ENCODE results near the gene CPNE8. TPM values are rescaled to one million over a fixed set of nuclear protein-coding genes. Genes with fewer than 3 reads are reported as not detected.

The CPNE8 gene
- total and polyA plus RNA-seq, 2 of the 4 experiments (the other 2 are of a cell fraction) = not detected

DNA sequence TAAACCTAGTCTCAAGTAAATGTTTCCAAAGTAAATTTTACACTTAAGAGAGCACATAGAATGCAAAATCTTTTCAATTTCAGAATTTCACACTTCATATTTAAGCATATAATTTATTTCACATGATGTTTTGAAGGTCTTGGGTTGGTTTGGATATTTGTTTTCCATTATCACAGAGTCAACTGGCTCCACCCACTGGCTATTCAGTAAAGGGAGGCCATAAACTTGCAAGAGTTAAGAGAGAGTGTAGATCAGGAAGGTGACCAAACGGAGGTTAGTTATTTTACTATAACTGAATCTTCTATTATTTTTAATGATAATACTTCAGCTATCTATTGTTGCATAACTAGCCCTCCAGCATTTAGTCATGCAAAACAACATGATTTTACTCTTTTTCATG, 6.2 kb upstream of the CPNE8 start:
- Histone ChIP-seq H3K27me3 (ENCODE audit: control insufficient read depth, insufficient read depth, low read length) (no peaks in the 10 kb centered on the region), H3K4me1 (ENCODE audit: control insufficient read depth, insufficient read depth, low read length) (no peaks in the 10 kb centered on the region), H2AFZ (replicated peaks; ENCODE audit: low read length, poor library complexity) (no peak overlapping the region), H4K5ac (ENCODE audit: low read depth, low read length) (no peak overlapping the region), H3K9me1 (ENCODE audit: insufficient read depth, low read length) (no peaks in the 10 kb centered on the region), H4K8ac (ENCODE audit: low read depth in 2 of 2, low read length in 2 of 2) (no peak overlapping the region), H3K4ac (ENCODE audit: low read depth, low read length) (no peak overlapping the region), H2AK5ac (ENCODE audit: low read depth, low read length) (no peak overlapping the region), H3K27ac (ENCODE audit: insufficient read depth, low read length) (no peak overlapping the region), H3K9ac (ENCODE audit: low read depth, low read length) (no peak overlapping the region), H2BK5ac (ENCODE audit: low read depth, low read length, poor library complexity, severe bottlenecking) (no peak overlapping the region), H4K20me1 (ENCODE audit: insufficient read depth, low read length) (no peaks in the 10 kb centered on the region), H3K14ac (replicated peaks; ENCODE audit: low read depth, low read length) (no peak overlapping the region), H4K91ac (ENCODE audit: insufficient read depth, low read depth, low read length) (no peak overlapping the region), H3K36me3 (ENCODE audit: control insufficient read depth, insufficient read depth, low read length) (no peaks in the 10 kb centered on the region), H2AK9ac (replicated peaks; ENCODE audit: low read depth, low read length, poor library complexity) (no peak overlapping the region), H3K79me1 (ENCODE audit: low read depth in 1 of 2, low read length in 2 of 2) (no peaks in the 10 kb centered on the region), H3K9me3 (ENCODE audit: control insufficient read depth, insufficient read depth, low read length) (peaks cover 4% of the 10 kb centered on the region; the same call in 1 of the 2 replicates), H2BK120ac (ENCODE audit: low read depth, low read length) (no peak overlapping the region), H3K4me2 (ENCODE audit: low read depth, low read length) (no peak overlapping the region), H3K4me3 (ENCODE audit: insufficient read depth, low read depth, low read length) (no peak overlapping the region), H2BK20ac (ENCODE audit: low read depth, low read length) (no peak overlapping the region), H3K23ac (ENCODE audit: low read depth, low read length) (no peak overlapping the region), H3K18ac (ENCODE audit: low read depth, low read length) (no peak overlapping the region), H3K56ac (ENCODE audit: extremely low read depth, insufficient read depth, low read length) (no peak overlapping the region), H2BK15ac (ENCODE audit: low read depth, low read length) (no peak overlapping the region)
- dilution Hi-C loops (cut with HindIII; ENCODE audit: low sequenced_read_pairs, unreplicated experiment) = no loop called here
- BruUV-seq (replicated peaks) = no TSS peak
- in situ Hi-C loops (cut with MboI; ENCODE audit: low sequenced_read_pairs) = no loop called here
- intact Hi-C loops (cut with micrococcal nuclease) = no loop called here
- ChIA-PET POLR2A (ENCODE audit: unreplicated experiment) (no interaction called here), CTCF (no interaction called here)
- DNase-seq (no peak), ATAC-seq (ENCODE audit: low read depth) (no peak)
- TF ChIP-seq RFX5 (IDR thresholded peaks at IDR 0.05; ENCODE audit: low read depth, low read length) (no peak), MAFK (IDR thresholded peaks at IDR 0.05; ENCODE audit: low read depth, low read length) (no peak), MXI1 (IDR thresholded peaks at IDR 0.05; ENCODE audit: borderline replicate concordance, low read depth, low read length) (no peak), BHLHE40 (IDR thresholded peaks at IDR 0.05; ENCODE audit: low read depth, low read length) (no peak), MAZ (IDR thresholded peaks at IDR 0.05; ENCODE audit: borderline replicate concordance, low read depth, low read length) (no peak), RCOR1 (IDR thresholded peaks at IDR 0.05; ENCODE audit: insufficient replicate concordance, low read length) (no peak), RAD21 (IDR thresholded peaks at IDR 0.05; ENCODE audit: low read length) (no peak), CHD1 (IDR thresholded peaks at IDR 0.05; ENCODE audit: low read depth, low read length) (no peak)
- TF ChIP-seq, protein P1, sequence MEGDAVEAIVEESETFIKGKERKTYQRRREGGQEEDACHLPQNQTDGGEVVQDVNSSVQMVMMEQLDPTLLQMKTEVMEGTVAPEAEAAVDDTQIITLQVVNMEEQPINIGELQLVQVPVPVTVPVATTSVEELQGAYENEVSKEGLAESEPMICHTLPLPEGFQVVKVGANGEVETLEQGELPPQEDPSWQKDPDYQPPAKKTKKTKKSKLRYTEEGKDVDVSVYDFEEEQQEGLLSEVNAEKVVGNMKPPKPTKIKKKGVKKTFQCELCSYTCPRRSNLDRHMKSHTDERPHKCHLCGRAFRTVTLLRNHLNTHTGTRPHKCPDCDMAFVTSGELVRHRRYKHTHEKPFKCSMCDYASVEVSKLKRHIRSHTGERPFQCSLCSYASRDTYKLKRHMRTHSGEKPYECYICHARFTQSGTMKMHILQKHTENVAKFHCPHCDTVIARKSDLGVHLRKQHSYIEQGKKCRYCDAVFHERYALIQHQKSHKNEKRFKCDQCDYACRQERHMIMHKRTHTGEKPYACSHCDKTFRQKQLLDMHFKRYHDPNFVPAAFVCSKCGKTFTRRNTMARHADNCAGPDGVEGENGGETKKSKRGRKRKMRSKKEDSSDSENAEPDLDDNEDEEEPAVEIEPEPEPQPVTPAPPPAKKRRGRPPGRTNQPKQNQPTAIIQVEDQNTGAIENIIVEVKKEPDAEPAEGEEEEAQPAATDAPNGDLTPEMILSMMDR (conservative IDR thresholded peaks at IDR 0.05; ENCODE audit: low read depth, low read length) = no peak
- TF ChIP-seq, protein P2, sequence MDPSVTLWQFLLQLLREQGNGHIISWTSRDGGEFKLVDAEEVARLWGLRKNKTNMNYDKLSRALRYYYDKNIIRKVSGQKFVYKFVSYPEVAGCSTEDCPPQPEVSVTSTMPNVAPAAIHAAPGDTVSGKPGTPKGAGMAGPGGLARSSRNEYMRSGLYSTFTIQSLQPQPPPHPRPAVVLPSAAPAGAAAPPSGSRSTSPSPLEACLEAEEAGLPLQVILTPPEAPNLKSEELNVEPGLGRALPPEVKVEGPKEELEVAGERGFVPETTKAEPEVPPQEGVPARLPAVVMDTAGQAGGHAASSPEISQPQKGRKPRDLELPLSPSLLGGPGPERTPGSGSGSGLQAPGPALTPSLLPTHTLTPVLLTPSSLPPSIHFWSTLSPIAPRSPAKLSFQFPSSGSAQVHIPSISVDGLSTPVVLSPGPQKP (IDR thresholded peaks at IDR 0.05; ENCODE audit: borderline replicate concordance, low read depth, low read length) = no peak
- WGBS, 2 experiments (ENCODE audit: extremely low coverage in 2 of 2, insufficient read length in 1 of 2) = no CpG with 5 or more reads among the region's 1 CpG
